ENCODE results near the gene FKRP. TPM values are rescaled to one million over a fixed set of nuclear protein-coding genes. Genes with fewer than 3 reads are reported as not detected.

The FKRP gene
- total RNA-seq, 1 experiment from 2014 or later = 19.4 TPM

DNA sequence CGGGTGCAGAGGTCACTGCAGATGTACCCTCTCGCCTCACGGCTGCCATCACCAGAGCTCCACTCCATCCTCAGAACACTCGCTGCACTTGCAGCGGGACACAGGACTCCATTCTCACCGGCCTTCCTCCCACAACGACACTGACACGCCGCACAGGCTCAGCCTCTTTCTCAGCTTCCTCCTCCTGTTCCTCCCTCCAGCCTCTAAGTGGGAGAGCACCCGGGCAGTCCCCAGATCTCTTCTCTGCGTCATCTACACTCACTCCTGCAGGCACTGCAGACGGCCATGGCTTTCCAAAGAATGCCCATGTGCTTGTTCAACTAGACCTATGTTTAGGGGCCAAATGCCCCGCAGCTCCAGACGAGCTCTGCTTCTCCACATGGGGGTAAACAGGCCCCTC lies 14.3 kb upstream of the FKRP start:
- intact Hi-C loops (cut with micrococcal nuclease) = no loop called here
- no peak overlapping the region for H3K4me2 ChIP-seq (ENCODE audit: low read length)
- ChIA-PET POLR2A (interaction anchor here (0.6 kb wide), 1 partner anchor 15 kb away, joined by 5 read pairs; the partner anchor contains the start of gene PRKD2), CTCF (interaction anchor here (0.6 to 1.3 kb wide), 2 partner anchors 70 to 419 kb away, joined by 3 to 4 read pairs; partner anchors contain the start of gene DACT3), RAD21 (ENCODE audit: low non-redundant PET in 1 of 2, low total read pairs in 2 of 2, uncharacterized antibody in 2 of 2, unreplicated experiment in 2 of 2) (no interaction called here)
- TF ChIP-seq MAX (IDR thresholded peaks at IDR 0.05) (no peak), RAD21 (IDR thresholded peaks at IDR 0.05; ENCODE audit: low read depth) (no peak), EZH2phosphoT487 (IDR thresholded peaks at IDR 0.05; ENCODE audit: borderline replicate concordance) (no peak), ZNF274 (IDR thresholded peaks at IDR 0.05; ENCODE audit: low read depth, low read length) (no peak), YY1 (IDR thresholded peaks at IDR 0.05; ENCODE audit: extremely low read depth, insufficient replicate concordance, low read depth, low read length) (no peak), SIN3A (IDR thresholded peaks at IDR 0.05; ENCODE audit: low read depth) (no peak)
- peaks cover 0 to 16% of the 10 kb centered on the region in 2 experiments; a peak in 2 of 4 replicates for H3K4me1 ChIP-seq (ENCODE audit: control insufficient read depth in 1 of 2, insufficient read depth in 2 of 2, low read length in 2 of 2)
- no peak overlapping the region for H3K4me3 ChIP-seq (replicated peaks in 1 of 2; ENCODE audit: low read depth in 1 of 2, low read length in 2 of 2)
- H3K79me2 ChIP-seq (ENCODE audit: insufficient read depth, low read length) = peaks cover 91% of the 10 kb centered on the region
- H4K20me1 ChIP-seq (ENCODE audit: insufficient read depth) = peaks cover 9% of the 10 kb centered on the region; the same call in 1 of the 2 replicates
- peaks cover 52 to 53% of the 10 kb centered on the region in 2 experiments for H3K36me3 ChIP-seq (ENCODE audit: control insufficient read depth in 1 of 2, insufficient read depth in 2 of 2, low read length in 2 of 2)
- no peak overlapping the region for H3K9ac ChIP-seq (ENCODE audit: low read length)
- H3K27ac ChIP-seq (ENCODE audit: low read depth, low read length) = no peak overlapping the region; the same call in 1 of the 2 replicates
- H3K9me2 ChIP-seq (ENCODE audit: insufficient read depth) = no peaks in the 10 kb centered on the region
- H2AFZ ChIP-seq (ENCODE audit: low read depth, low read length, poor library complexity, severe bottlenecking) = no peak overlapping the region
- no peak for DNase-seq (ENCODE audit: low read depth, low spot score)
- BruUV-seq (replicated peaks) = no TSS peak
- no peaks in the 10 kb centered on the region for H3K9me3 ChIP-seq (ENCODE audit: control insufficient read depth in 1 of 2, insufficient read depth in 1 of 2, low read depth in 1 of 2, low read length in 2 of 2)
- ATAC-seq = no peak
- H3K27me3 ChIP-seq (ENCODE audit: insufficient read depth, low read length) = no peaks in the 10 kb centered on the region

- Histone ChIP-seq H3K4me2 (ENCODE audit: low read length) (no peak overlapping the region), H3K4me1 (ENCODE audit: control insufficient read depth in 1 of 2, insufficient read depth in 2 of 2, low read length in 2 of 2) (peaks cover 0 to 16% of the 10 kb centered on the region in 2 experiments; a peak in 2 of 4 replicates), H3K27me3 (ENCODE audit: insufficient read depth, low read length) (no peaks in the 10 kb centered on the region), H3K36me3 (ENCODE audit: control insufficient read depth in 1 of 2, insufficient read depth in 2 of 2, low read length in 2 of 2) (peaks cover 51 to 52% of the 10 kb centered on the region in 2 experiments), H3K79me2 (ENCODE audit: insufficient read depth, low read length) (peaks cover 91% of the 10 kb centered on the region), H3K9me2 (ENCODE audit: insufficient read depth) (no peaks in the 10 kb centered on the region), H3K27ac (ENCODE audit: low read depth, low read length) (no peak overlapping the region; the same call in 1 of the 2 replicates), H4K20me1 (ENCODE audit: insufficient read depth) (peaks cover 9% of the 10 kb centered on the region; the same call in 1 of the 2 replicates), H2AFZ (ENCODE audit: low read depth, low read length, poor library complexity, severe bottlenecking) (no peak overlapping the region), H3K9me3 (ENCODE audit: control insufficient read depth in 1 of 2, insufficient read depth in 1 of 2, low read depth in 1 of 2, low read length in 2 of 2) (no peaks in the 10 kb centered on the region), H3K4me3 (replicated peaks in 1 of 2; ENCODE audit: low read depth in 1 of 2, low read length in 2 of 2) (no peak overlapping the region), H3K9ac (ENCODE audit: low read length) (no peak overlapping the region)
- BruUV-seq (replicated peaks) = no TSS peak
- ChIA-PET POLR2A (interaction anchor here (0.6 kb wide), 1 partner anchor 16 kb away, joined by 5 read pairs; the partner anchor contains the start of gene PRKD2), CTCF (interaction anchor here (1.3 kb wide), 1 partner anchor 71 kb away, joined by 4 read pairs; the partner anchor contains the start of gene DACT3), RAD21 (ENCODE audit: low non-redundant PET in 1 of 2, low total read pairs in 2 of 2, uncharacterized antibody in 2 of 2, unreplicated experiment in 2 of 2) (interaction anchor here in 1 of 2 experiments (0.5 kb wide), 1 partner anchor 108 kb away, joined by 3 read pairs; no protein-coding TSS in a partner anchor)
- ATAC-seq = no peak
- intact Hi-C loops (cut with micrococcal nuclease) = no loop called here
- no peak for DNase-seq (ENCODE audit: low read depth, low spot score)
- TF ChIP-seq REST (IDR thresholded peaks at IDR 0.05; ENCODE audit: low read depth) = no peak
- no peak for TF ChIP-seq EZH2 (IDR thresholded peaks at IDR 0.05)
- TF ChIP-seq TCF7L2 (IDR thresholded peaks at IDR 0.05; ENCODE audit: borderline replicate concordance, extremely low read depth, insufficient read depth, insufficient read length) = no peak
- TF ChIP-seq, protein P1, sequence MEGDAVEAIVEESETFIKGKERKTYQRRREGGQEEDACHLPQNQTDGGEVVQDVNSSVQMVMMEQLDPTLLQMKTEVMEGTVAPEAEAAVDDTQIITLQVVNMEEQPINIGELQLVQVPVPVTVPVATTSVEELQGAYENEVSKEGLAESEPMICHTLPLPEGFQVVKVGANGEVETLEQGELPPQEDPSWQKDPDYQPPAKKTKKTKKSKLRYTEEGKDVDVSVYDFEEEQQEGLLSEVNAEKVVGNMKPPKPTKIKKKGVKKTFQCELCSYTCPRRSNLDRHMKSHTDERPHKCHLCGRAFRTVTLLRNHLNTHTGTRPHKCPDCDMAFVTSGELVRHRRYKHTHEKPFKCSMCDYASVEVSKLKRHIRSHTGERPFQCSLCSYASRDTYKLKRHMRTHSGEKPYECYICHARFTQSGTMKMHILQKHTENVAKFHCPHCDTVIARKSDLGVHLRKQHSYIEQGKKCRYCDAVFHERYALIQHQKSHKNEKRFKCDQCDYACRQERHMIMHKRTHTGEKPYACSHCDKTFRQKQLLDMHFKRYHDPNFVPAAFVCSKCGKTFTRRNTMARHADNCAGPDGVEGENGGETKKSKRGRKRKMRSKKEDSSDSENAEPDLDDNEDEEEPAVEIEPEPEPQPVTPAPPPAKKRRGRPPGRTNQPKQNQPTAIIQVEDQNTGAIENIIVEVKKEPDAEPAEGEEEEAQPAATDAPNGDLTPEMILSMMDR (IDR thresholded peaks at IDR 0.05 in 2 of 3, conservative IDR thresholded peaks at IDR 0.05 in 1 of 3; ENCODE audit: borderline replicate concordance in 1 of 3, insufficient read depth in 1 of 3, low read depth in 2 of 3, low read length in 2 of 3) = no peak
- no peak for TF ChIP-seq CBX3 (IDR thresholded peaks at IDR 0.05; ENCODE audit: low read depth)
- TF ChIP-seq ZFX (IDR thresholded peaks at IDR 0.05) = no peak
- TF ChIP-seq JUND (IDR thresholded peaks at IDR 0.05) = no peak
Measured at GRCh38 chr19:46732172-46732938, 13.5 kb upstream of the FKRP start.
